Measurements from ENCODE around the gene AKT3. TPM values are rescaled to one million over a fixed set of nuclear protein-coding genes. Genes with fewer than 3 reads are reported as not detected.
A peak's percentile ranks its signal among the peaks of the same experiment; 100 is the strongest.

Gene AKT3
- total and polyA plus RNA-seq, 3 experiments from 2014 or later: 4.3 to 49.6 (median 47.3) TPM

DNA sequence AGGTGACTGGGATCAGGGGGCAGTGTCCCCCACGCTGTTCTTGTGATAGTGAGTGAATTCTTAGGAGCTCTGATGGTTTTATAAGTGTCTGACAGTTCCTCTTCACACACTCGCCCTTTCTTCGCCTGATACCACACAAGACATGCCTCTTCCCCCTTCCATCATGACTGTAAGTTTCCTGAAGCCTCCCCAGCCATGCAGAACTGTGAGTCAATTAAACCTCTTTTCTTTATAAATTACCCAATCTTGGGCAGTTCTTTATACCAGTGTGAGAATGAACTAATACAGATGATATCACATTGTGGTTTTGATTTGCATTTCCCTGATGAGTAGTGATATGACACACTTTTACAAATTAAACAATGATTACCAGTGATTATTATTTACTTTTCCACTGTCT lies 229.9 kb downstream of the AKT3 start:
- Mint-ChIP-seq H3K4me1 (peaks cover 26 to 56% (median 27%) of the 10 kb centered on the region in 3 donors), H3K27ac (peak overlapping the region in 1 of 8 donors; percentile 12), H3K36me3 (peaks cover 34 to 44% (median 43%) of the 10 kb centered on the region in 3 donors), H3K4me3 (no peak overlapping the region), H3K9me3 (peaks cover 0 to 12% (median 4%) of the 10 kb centered on the region in 5 donors), H3K27me3 (no peaks in the 10 kb centered on the region)
- ChIA-PET POLR2A (no interaction called here), CTCF (no interaction called here)
- no peak for DNase-seq
- Histone ChIP-seq H3K4me3 (ENCODE audit: low read length) (no peak overlapping the region), H3K4me1 (ENCODE audit: insufficient read depth, low read length) (no peaks in the 10 kb centered on the region), H3K27me3 (ENCODE audit: insufficient read depth, low read length, poor library complexity, severe bottlenecking) (no peaks in the 10 kb centered on the region), H3K36me3 (ENCODE audit: insufficient read depth, low read length) (peaks cover 4% of the 10 kb centered on the region), H3K9me3 (ENCODE audit: low read length) (no peaks in the 10 kb centered on the region), H3K27ac (ENCODE audit: low read depth, low read length) (no peak overlapping the region)

DNA sequence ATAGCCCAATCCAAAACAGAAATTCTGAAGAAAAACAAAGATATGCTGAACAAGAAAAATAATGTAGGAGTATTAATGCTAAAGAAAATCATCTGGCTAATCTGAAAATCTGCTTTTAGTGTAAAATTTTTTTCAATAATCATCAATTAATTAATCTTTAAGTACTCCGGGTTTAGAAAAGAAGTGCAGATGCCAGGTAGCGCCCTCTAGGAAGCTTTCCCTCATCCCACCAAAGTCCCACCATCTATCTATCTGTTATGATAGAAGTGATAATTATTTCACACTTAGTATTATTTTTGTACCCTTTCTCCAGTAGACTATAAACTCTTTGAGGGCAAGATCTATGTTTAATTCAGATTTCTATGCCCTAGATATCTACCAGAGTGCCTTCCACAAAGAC lies 240.3 kb downstream of the AKT3 start:
- Histone ChIP-seq H3K4me3 (ENCODE audit: low read length) (no peak overlapping the region), H3K9me3 (ENCODE audit: low read length) (no peaks in the 10 kb centered on the region), H3K27me3 (ENCODE audit: insufficient read depth, low read length, poor library complexity, severe bottlenecking) (no peaks in the 10 kb centered on the region), H3K36me3 (ENCODE audit: insufficient read depth, low read length) (peaks cover 4% of the 10 kb centered on the region), H3K4me1 (ENCODE audit: insufficient read depth, low read length) (no peaks in the 10 kb centered on the region), H3K27ac (ENCODE audit: low read depth, low read length) (no peak overlapping the region)
- H3K9me3 Mint-ChIP-seq: no peaks in the 10 kb centered on the region
- H3K4me1 Mint-ChIP-seq: peaks cover 0 to 2% (median 0%) of the 10 kb centered on the region in 3 donors
- peaks cover 22 to 57% (median 27%) of the 10 kb centered on the region in 3 donors for H3K36me3 Mint-ChIP-seq
- CTCF ChIA-PET: no interaction called here
- POLR2A ChIA-PET: no interaction called here
- no peak for DNase-seq
- H3K27ac Mint-ChIP-seq: no peak overlapping the region
- H3K4me3 Mint-ChIP-seq: no peak overlapping the region
- no peaks in the 10 kb centered on the region for H3K27me3 Mint-ChIP-seq

DNA sequence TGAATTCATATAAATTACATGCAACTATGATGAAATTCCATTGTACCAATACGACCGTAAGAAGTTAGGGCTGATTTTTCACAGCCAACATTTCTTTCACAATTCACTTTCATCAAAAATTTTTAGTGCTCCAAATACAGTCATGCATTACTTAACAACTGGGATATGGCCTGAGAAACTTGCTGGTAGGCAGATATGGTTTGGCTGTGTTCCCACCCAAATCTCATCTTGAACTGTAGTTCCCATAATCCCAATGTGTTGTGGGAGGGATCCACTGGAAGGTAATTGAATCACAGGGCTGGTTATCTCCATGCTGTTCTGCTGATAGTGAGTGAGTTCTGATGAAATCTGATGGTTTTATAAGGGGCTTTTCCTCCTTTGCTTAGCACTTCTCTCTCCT lies 244.4 kb downstream of the AKT3 start:
- no peak overlapping the region for H3K27ac ChIP-seq (ENCODE audit: low read depth, low read length)
- no peaks in the 10 kb centered on the region for H3K27me3 ChIP-seq (ENCODE audit: insufficient read depth, low read length, poor library complexity, severe bottlenecking)
- Mint-ChIP-seq H3K9me3 (peaks cover 8 to 12% (median 10%) of the 10 kb centered on the region in 5 donors), H3K27me3 (no peaks in the 10 kb centered on the region), H3K27ac (peak overlapping the region in 2 of 8 donors; percentile 5 to 62), H3K4me1 (peaks cover 3 to 4% (median 4%) of the 10 kb centered on the region in 3 donors), H3K36me3 (peaks cover 38 to 63% (median 52%) of the 10 kb centered on the region in 3 donors), H3K4me3 (no peak overlapping the region)
- no peaks in the 10 kb centered on the region for H3K9me3 ChIP-seq (ENCODE audit: low read length)
- H3K36me3 ChIP-seq (ENCODE audit: insufficient read depth, low read length): peaks cover 4% of the 10 kb centered on the region
- DNase-seq: no peak
- H3K4me3 ChIP-seq (ENCODE audit: low read length): no peak overlapping the region
- H3K4me1 ChIP-seq (ENCODE audit: insufficient read depth, low read length): no peaks in the 10 kb centered on the region
- POLR2A ChIA-PET: no interaction called here
- CTCF ChIA-PET: no interaction called here

DNA sequence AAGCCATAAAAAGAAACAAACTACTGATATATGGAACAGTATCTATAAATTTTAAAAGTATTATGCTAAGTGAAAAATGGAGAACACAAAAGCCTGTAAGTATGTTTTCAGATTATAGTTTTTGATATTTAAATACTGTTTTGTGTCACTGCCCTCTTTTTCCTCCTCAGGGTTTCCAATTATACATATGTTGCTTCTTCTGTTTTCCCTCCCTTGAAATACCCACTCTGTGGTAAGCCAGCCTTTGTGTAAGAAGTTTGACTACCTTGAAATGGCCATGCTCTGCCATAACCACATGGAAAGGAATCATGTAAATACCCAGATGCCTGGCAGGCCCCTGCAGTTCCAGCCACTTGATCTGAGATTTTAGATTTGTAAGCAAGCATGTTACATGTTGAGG lies 248.3 kb downstream of the AKT3 start:
- H3K4me1 Mint-ChIP-seq: peaks cover 21 to 36% (median 29%) of the 10 kb centered on the region in 3 donors
- no peaks in the 10 kb centered on the region for H3K36me3 ChIP-seq (ENCODE audit: insufficient read depth, low read length)
- H3K4me3 ChIP-seq (ENCODE audit: low read length): no peak overlapping the region
- DNase-seq: no peak
- peaks cover 12% of the 10 kb centered on the region for H3K4me1 ChIP-seq (ENCODE audit: insufficient read depth, low read length)
- H3K27ac ChIP-seq (ENCODE audit: low read depth, low read length): no peak overlapping the region
- ChIA-PET POLR2A (no interaction called here), CTCF (no interaction called here)
- H3K27me3 Mint-ChIP-seq: no peaks in the 10 kb centered on the region
- H3K36me3 Mint-ChIP-seq: peaks cover 27 to 37% (median 31%) of the 10 kb centered on the region in 3 donors
- peaks cover 8 to 12% (median 10%) of the 10 kb centered on the region in 5 donors for H3K9me3 Mint-ChIP-seq
- H3K27me3 ChIP-seq (ENCODE audit: insufficient read depth, low read length, poor library complexity, severe bottlenecking): no peaks in the 10 kb centered on the region
- peak overlapping the region in 3 of 8 donors; percentile 18 to 58 (median 18) for H3K27ac Mint-ChIP-seq
- no peaks in the 10 kb centered on the region for H3K9me3 ChIP-seq (ENCODE audit: low read length)
- H3K4me3 Mint-ChIP-seq: no peak overlapping the region

DNA sequence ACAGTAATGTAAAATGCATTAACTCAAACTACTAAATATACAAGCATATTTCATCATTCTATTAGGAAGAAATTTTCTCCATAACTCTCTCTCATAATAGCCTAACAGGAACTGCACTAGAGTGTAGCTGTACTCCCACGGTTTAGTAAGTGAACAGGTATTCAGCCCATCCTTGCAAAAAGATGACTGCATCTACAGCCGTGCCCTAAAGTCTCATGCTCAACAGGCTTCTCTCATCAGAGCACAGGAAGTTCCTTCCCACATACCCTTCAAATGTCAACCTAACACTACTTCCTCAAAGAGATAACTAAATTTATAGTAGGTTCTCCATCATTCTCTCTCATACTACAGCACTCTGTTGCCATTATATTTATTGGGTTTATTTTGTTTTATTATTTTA lies 251.6 kb downstream of the AKT3 start:
- no peaks in the 10 kb centered on the region for H3K36me3 ChIP-seq (ENCODE audit: insufficient read depth, low read length)
- Mint-ChIP-seq H3K4me1 (peaks cover 36 to 59% (median 52%) of the 10 kb centered on the region in 3 donors), H3K27me3 (no peaks in the 10 kb centered on the region), H3K4me3 (peak overlapping the region in 4 of 7 donors; percentile 29 to 48 (median 31)), H3K36me3 (peaks cover 12 to 22% (median 20%) of the 10 kb centered on the region in 3 donors), H3K9me3 (peaks cover 7 to 12% (median 8%) of the 10 kb centered on the region in 5 donors), H3K27ac (peak overlapping the region; percentile 1 to 82 (median 70))
- H3K27me3 ChIP-seq (ENCODE audit: insufficient read depth, low read length, poor library complexity, severe bottlenecking): no peaks in the 10 kb centered on the region
- ChIA-PET CTCF (no interaction called here), POLR2A (no interaction called here)
- H3K4me3 ChIP-seq (ENCODE audit: low read length): no peak overlapping the region
- H3K27ac ChIP-seq (ENCODE audit: low read depth, low read length): no peak overlapping the region
- peaks cover 25% of the 10 kb centered on the region for H3K4me1 ChIP-seq (ENCODE audit: insufficient read depth, low read length)
- H3K9me3 ChIP-seq (ENCODE audit: low read length): no peaks in the 10 kb centered on the region
- peak in 2 of 5 donors; percentile 15 to 52 for DNase-seq

DNA sequence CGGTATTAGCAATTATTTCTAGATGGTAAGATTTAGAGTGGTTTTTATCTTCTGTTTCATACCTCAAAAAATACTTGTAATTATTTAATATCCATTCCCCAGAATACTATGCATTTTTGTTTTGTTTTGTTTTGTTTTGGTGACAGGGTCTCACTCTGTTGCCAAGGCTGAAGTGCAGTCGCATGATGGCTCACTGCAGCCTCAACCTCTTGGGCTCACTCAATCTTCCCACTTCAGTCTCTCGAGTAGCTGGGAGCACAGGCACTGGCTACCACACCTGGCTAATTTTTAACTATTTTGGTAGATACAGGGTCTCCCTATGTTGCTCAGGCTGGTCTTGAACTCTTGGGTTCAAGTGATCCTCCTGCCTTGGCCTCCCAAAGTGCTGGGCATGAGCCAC lies 252.7 kb downstream of the AKT3 start:
- Mint-ChIP-seq H3K4me3 (peak overlapping the region in 2 of 7 donors; percentile 27 to 28), H3K27ac (peak overlapping the region in 7 of 8 donors; percentile 11 to 75 (median 59)), H3K36me3 (peaks cover 8 to 17% (median 10%) of the 10 kb centered on the region in 3 donors), H3K4me1 (peaks cover 36 to 67% (median 60%) of the 10 kb centered on the region in 3 donors), H3K27me3 (no peaks in the 10 kb centered on the region), H3K9me3 (peaks cover 5 to 8% (median 6%) of the 10 kb centered on the region in 5 donors)
- Histone ChIP-seq H3K9me3 (ENCODE audit: low read length) (no peaks in the 10 kb centered on the region), H3K4me3 (ENCODE audit: low read length) (no peak overlapping the region), H3K36me3 (ENCODE audit: insufficient read depth, low read length) (no peaks in the 10 kb centered on the region), H3K4me1 (ENCODE audit: insufficient read depth, low read length) (peaks cover 25% of the 10 kb centered on the region), H3K27ac (ENCODE audit: low read depth, low read length) (no peak overlapping the region), H3K27me3 (ENCODE audit: insufficient read depth, low read length, poor library complexity, severe bottlenecking) (no peaks in the 10 kb centered on the region)
- ChIA-PET CTCF (no interaction called here), POLR2A (no interaction called here)
- DNase-seq: no peak

- Mint-ChIP-seq H3K27me3 (no peaks in the 10 kb centered on the region), H3K27ac (peak overlapping the region; percentile 63 to 92 (median 88)), H3K4me1 (peaks cover 36 to 72% (median 60%) of the 10 kb centered on the region in 3 donors), H3K9me3 (peaks cover 1 to 4% (median 2%) of the 10 kb centered on the region in 5 donors), H3K4me3 (peak overlapping the region in 6 of 7 donors; percentile 56 to 75 (median 62)), H3K36me3 (peaks cover 5 to 18% (median 6%) of the 10 kb centered on the region in 3 donors)
- Histone ChIP-seq H3K27ac (ENCODE audit: low read depth, low read length) (peak overlapping the region; percentile 0), H3K27me3 (ENCODE audit: insufficient read depth, low read length, poor library complexity, severe bottlenecking) (no peaks in the 10 kb centered on the region), H3K4me1 (ENCODE audit: insufficient read depth, low read length) (peaks cover 25% of the 10 kb centered on the region), H3K4me3 (ENCODE audit: low read length) (no peak overlapping the region), H3K9me3 (ENCODE audit: low read length) (no peaks in the 10 kb centered on the region), H3K36me3 (ENCODE audit: insufficient read depth, low read length) (no peaks in the 10 kb centered on the region)
- peak in 2 of 5 donors; percentile 46 to 56 for DNase-seq
- CTCF ChIA-PET: no interaction called here
- POLR2A ChIA-PET: no interaction called here
Measured at GRCh38 chr1:243596431-243597062, 253.5 kb downstream of the AKT3 start.

DNA sequence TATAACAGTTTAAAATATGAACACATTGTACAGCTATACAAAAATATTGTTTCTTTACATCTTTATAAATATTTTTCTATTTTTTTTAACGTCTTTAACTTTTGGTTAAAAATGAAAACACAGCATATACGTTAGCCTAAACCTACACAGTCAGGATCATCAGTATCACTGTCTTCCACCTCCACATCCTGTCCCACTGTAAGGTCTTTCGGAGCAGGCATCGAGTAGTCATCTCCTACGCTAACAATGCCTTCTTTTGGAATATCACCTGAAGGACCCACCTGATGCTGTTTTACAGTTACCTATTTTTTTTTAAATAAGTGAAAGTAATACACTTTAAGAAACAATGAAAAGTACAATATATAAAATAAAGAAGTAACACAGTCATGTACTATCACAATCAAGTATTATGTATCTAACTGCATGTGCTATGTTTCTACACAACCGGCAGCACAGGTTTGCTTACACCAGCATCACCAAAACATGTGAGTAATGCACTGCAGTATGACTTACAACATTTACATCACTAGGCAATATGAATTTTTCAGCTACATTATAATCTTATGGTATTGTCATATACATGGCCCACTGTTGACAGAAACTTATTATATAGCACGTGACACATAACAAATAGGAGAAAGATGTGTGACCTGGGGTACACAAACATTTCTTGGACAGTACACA lies 254.4 kb downstream of the AKT3 start:
- peak overlapping the region; percentile 63 to 92 (median 88) for H3K27ac Mint-ChIP-seq
- H3K36me3 Mint-ChIP-seq: peaks cover 6 to 23% (median 10%) of the 10 kb centered on the region in 3 donors
- Histone ChIP-seq H3K36me3 (ENCODE audit: insufficient read depth, low read length) (no peaks in the 10 kb centered on the region), H3K4me3 (ENCODE audit: low read length) (no peak overlapping the region), H3K27ac (ENCODE audit: low read depth, low read length) (peak overlapping the region; percentile 0), H3K9me3 (ENCODE audit: low read length) (no peaks in the 10 kb centered on the region), H3K27me3 (ENCODE audit: insufficient read depth, low read length, poor library complexity, severe bottlenecking) (no peaks in the 10 kb centered on the region), H3K4me1 (ENCODE audit: insufficient read depth, low read length) (peaks cover 25% of the 10 kb centered on the region)
- H3K27me3 Mint-ChIP-seq: no peaks in the 10 kb centered on the region
- H3K4me1 Mint-ChIP-seq: peaks cover 34 to 75% (median 60%) of the 10 kb centered on the region in 3 donors
- peak overlapping the region in 6 of 7 donors; percentile 56 to 75 (median 62) for H3K4me3 Mint-ChIP-seq
- H3K9me3 Mint-ChIP-seq: peaks cover 0 to 4% (median 0%) of the 10 kb centered on the region in 5 donors
- DNase-seq: peak in 1 of 5 donors; percentile 49
- ChIA-PET POLR2A (no interaction called here), CTCF (no interaction called here)

Data from CD8-positive, alpha-beta memory T cell (primary cell).